ENCODE results near the gene HABP4. TPM values are rescaled to one million over a fixed set of nuclear protein-coding genes. Genes with fewer than 3 reads are reported as not detected.

HABP4 gene
- total RNA-seq (2022; extraction: Qiagen RNA extraction; ENCODE audit: low read depth), result 17.3 to 20.9 TPM (median 18.9 TPM) in 5 replicates

GRCh38 chr9:96449845-96450612, at the start of gene HABP4:
Gene HABP4 (plus strand): TSS chr9:96450169. CDS start chr9:96450280, 111 bp downstream.

GRCh38 chr9:96418083-96418919, 31.7 kb upstream of the HABP4 start, which contains the start of gene ZNF367:
Gene ZNF367 (minus strand): TSS chr9:96418370. CDS start chr9:96418032, 338 bp downstream.

Other genes starting within 250 kb of the HABP4 start
- 0.17 TPM in 1 of 5 replicates, not detected in the others for gene HSD17B3, start 148.0 kb upstream of the HABP4 start, total RNA-seq (2022; extraction: Qiagen RNA extraction; ENCODE audit: low read depth)
- 15.5 to 20.1 TPM (median 18.2 TPM) in 5 replicates for gene SLC35D2, start 66.5 kb upstream of the HABP4 start, total RNA-seq (2022; extraction: Qiagen RNA extraction; ENCODE audit: low read depth)
- 3.3 to 7.3 TPM (median 6.4 TPM) in 5 replicates for gene ZNF367, start 31.8 kb upstream of the HABP4 start, total RNA-seq (2022; extraction: Qiagen RNA extraction; ENCODE audit: low read depth)
- 6.8 to 11.6 TPM (median 11.4 TPM) in 5 replicates for gene CDC14B, start 169.7 kb downstream of the HABP4 start, total RNA-seq (2022; extraction: Qiagen RNA extraction; ENCODE audit: low read depth)
- gene PRXL2C, start 205.1 kb downstream of the HABP4 start, total RNA-seq (2022; extraction: Qiagen RNA extraction; ENCODE audit: low read depth), result 13.6 to 16.5 TPM (median 15.6 TPM) in 5 replicates

Measured in A549 treated with RU486 at 1 μM for 4 hours (cell line).